CD4-positive, alpha-beta memory T cell (primary cell): Measurements from ENCODE around the gene LCN15. TPM values are rescaled to one million over a fixed set of nuclear protein-coding genes. Genes with fewer than 3 reads are reported as not detected.

Experiments
- CTCF ChIA-PET: fragments of 350-600 bp; sonication (Branson Sonifier 250); formaldehyde crosslinking; loops from one replicate; lab custom pipeline; 2021; ENCODE audit warnings: inconsistent platforms; ENCODE audit not compliant: partially characterized antibody; lab: Charles Lee
- POLR2A ChIA-PET: fragments of 350-600 bp; sonication (Branson Sonifier 250); formaldehyde crosslinking; loops from one replicate; lab custom pipeline; 2021; ENCODE audit not compliant: partially characterized antibody; lab: Charles Lee
- DNase-seq, 5 donors: peaks; one replicate each; pipeline versions ENCODE4 v3.0.0 to v3.0.0-alpha.2; 2020 to 2022; ENCODE audit warnings: mixed read lengths in 1 of 5
- H3K27ac ChIP-seq: one replicate; pipeline ENCODE4 v1.7.0; 2013; ENCODE audit warnings: low read depth, low read length
- H3K27me3 ChIP-seq: 2 replicates; pipeline ENCODE4 v1.7.0; 2013; ENCODE audit warnings: mild to moderate bottlenecking, low read length, moderate library complexity; ENCODE audit not compliant: insufficient read depth
- H3K36me3 ChIP-seq: 2 replicates; pipeline ENCODE4 v1.7.0; 2013; ENCODE audit warnings: mild to moderate bottlenecking, low read length, moderate library complexity; ENCODE audit not compliant: insufficient read depth
- H3K4me1 ChIP-seq: 2 replicates; pipeline ENCODE4 v1.7.0; 2013; ENCODE audit warnings: mild to moderate bottlenecking, low read length, moderate library complexity; ENCODE audit not compliant: insufficient read depth
- H3K4me3 ChIP-seq, 2 donors: one replicate each; pipeline ENCODE4 v1.7.0; 2013; ENCODE audit warnings: low read length in 2 of 2, mild to moderate bottlenecking in 1 of 2
- H3K9me3 ChIP-seq, 2 donors: one replicate each; pipeline ENCODE4 v1.7.0; 2013; ENCODE audit warnings: low read length in 2 of 2, control low read depth in 1 of 2; ENCODE audit not compliant: control insufficient read depth in 1 of 2
- H3K27ac Mint-ChIP-seq, 7 donors: one replicate each; pipeline ENCODE4 v1.8.0; 2020 to 2021; ENCODE audit warnings: mixed read lengths in 7 of 7, mild to moderate bottlenecking in 6 of 7, inconsistent platforms in 3 of 7, moderate library complexity in 3 of 7
- H3K27me3 Mint-ChIP-seq, 2 donors: one replicate each; pipeline ENCODE4 v1.8.0; 2020 to 2021; ENCODE audit warnings: mixed read lengths in 2 of 2
- H3K36me3 Mint-ChIP-seq, 2 donors: one replicate each; pipeline ENCODE4 v1.8.0; 2020 to 2021; ENCODE audit warnings: mixed read lengths in 2 of 2, inconsistent platforms in 1 of 2, mild to moderate bottlenecking in 1 of 2
- H3K4me1 Mint-ChIP-seq, 4 donors: one replicate each; pipeline ENCODE4 v1.8.0; 2020 to 2021; ENCODE audit warnings: mixed read lengths in 4 of 4, mild to moderate bottlenecking in 1 of 4
- H3K4me3 Mint-ChIP-seq, 8 donors: one replicate each; pipeline ENCODE4 v1.8.0; 2020 to 2021; ENCODE audit warnings: mixed read lengths in 8 of 8, mild to moderate bottlenecking in 7 of 8, moderate library complexity in 6 of 8, inconsistent platforms in 3 of 8
- H3K9me3 Mint-ChIP-seq, 8 donors: one replicate each; pipeline ENCODE4 v1.8.0; 2020 to 2021; ENCODE audit warnings: mixed read lengths in 8 of 8, mild to moderate bottlenecking in 5 of 8, inconsistent platforms in 3 of 8, moderate library complexity in 1 of 8
- intact Hi-C: fragments of 100-400 bp; cut with micrococcal nuclease; formaldehyde crosslinking; loops from one replicate; pipeline ENCODE4 v1.15.1; 2023
- polyA plus RNA-seq, 2 donors: library from polyadenylated mRNA; unstranded; fragments of 300-500 nt; fragmentation: Illumina TruSeq; gene quantifications; one replicate each; pipeline ENCODE4 v1.2.3, GENCODE V29; 2021
- total RNA-seq, 2 experiments: library from RNA; stranded (reverse); gene quantifications; one replicate each; pipeline ENCODE4 v1.2.3, GENCODE V29; 2021

LCN15 gene
- total and polyA plus RNA-seq, 4 experiments from 2014 or later, result not detected

GRCh38 chr9:136750526-136750925 is 13.8 kb downstream of the LCN15 start:
- no peak overlapping the region for H3K4me3 Mint-ChIP-seq
- DNase-seq, result no peak
- H3K36me3 ChIP-seq, result no peaks in the 10 kb centered on the region
- peaks cover 0 to 6% of the 10 kb centered on the region in 2 donors for H3K9me3 ChIP-seq
- H3K27me3 ChIP-seq, result no peaks in the 10 kb centered on the region
- CTCF ChIA-PET, result no interaction called here
- peaks cover 3 to 24% (median 18%) of the 10 kb centered on the region in 8 donors for H3K9me3 Mint-ChIP-seq
- no peak overlapping the region for H3K27ac Mint-ChIP-seq
- no peaks in the 10 kb centered on the region for H3K4me1 ChIP-seq
- POLR2A ChIA-PET, result no interaction called here
- H3K4me1 Mint-ChIP-seq, result no peaks in the 10 kb centered on the region
- H3K27ac ChIP-seq, result no peak overlapping the region
- no peak overlapping the region for H3K4me3 ChIP-seq
- peaks cover 0 to 4% of the 10 kb centered on the region in 2 donors for H3K36me3 Mint-ChIP-seq
- peaks cover 3 to 6% of the 10 kb centered on the region in 2 donors for H3K27me3 Mint-ChIP-seq
- intact Hi-C loops, result no loop called here

- H3K36me3 ChIP-seq, result no peaks in the 10 kb centered on the region
- ChIA-PET POLR2A (no interaction called here), CTCF (interaction anchor here (1.0 kb wide), 1 partner anchor 10 kb away, joined by 3 read pairs; the partner anchor contains the start of gene LCN8)
- H3K27ac ChIP-seq, result no peak overlapping the region
- H3K36me3 Mint-ChIP-seq, result peaks cover 0 to 4% of the 10 kb centered on the region in 2 donors
- no peak overlapping the region for H3K4me3 Mint-ChIP-seq
- intact Hi-C loops, result no loop called here
- H3K9me3 ChIP-seq, result peaks cover 0 to 6% of the 10 kb centered on the region in 2 donors
- no peaks in the 10 kb centered on the region for H3K4me1 ChIP-seq
- H3K27me3 ChIP-seq, result no peaks in the 10 kb centered on the region
- H3K4me3 ChIP-seq, result no peak overlapping the region
- peak in 1 of 5 donors; percentile 13 for DNase-seq
- H3K27ac Mint-ChIP-seq, result no peak overlapping the region
- no peaks in the 10 kb centered on the region for H3K4me1 Mint-ChIP-seq
- H3K27me3 Mint-ChIP-seq, result peaks cover 3 to 4% of the 10 kb centered on the region in 2 donors
- H3K9me3 Mint-ChIP-seq, result peaks cover 3 to 23% (median 17%) of the 10 kb centered on the region in 8 donors
Observed at GRCh38 chr9:136748666-136749611, 15.4 kb downstream of the LCN15 start.

- Mint-ChIP-seq H3K27ac (no peak within 1 kb of the TSS), H3K9me3 (peaks cover 3 to 23% (median 17%) of the 10 kb centered on the region in 8 donors), H3K4me3 (no peak within 1 kb of the TSS), H3K4me1 (no peaks in the 10 kb centered on the region), H3K36me3 (peaks cover 0 to 4% of the 10 kb centered on the region in 2 donors), H3K27me3 (peaks cover 3 to 4% of the 10 kb centered on the region in 2 donors)
- H3K36me3 ChIP-seq, result no peaks in the 10 kb centered on the region
- H3K4me1 ChIP-seq, result no peaks in the 10 kb centered on the region
- H3K27me3 ChIP-seq, result no peaks in the 10 kb centered on the region
- H3K27ac ChIP-seq, result no peak within 1 kb of the TSS
- peaks cover 0 to 6% of the 10 kb centered on the region in 2 donors for H3K9me3 ChIP-seq
- CTCF ChIA-PET, result no interaction called here
- POLR2A ChIA-PET, result no interaction called here
- peak in 1 of 5 donors; percentile 9 for DNase-seq
- H3K4me3 ChIP-seq, result no peak within 1 kb of the TSS
- intact Hi-C loops, result no loop called here
Observed at GRCh38 chr9:136748201-136748600, 16.1 kb downstream of the LCN15 start, which contains the start of gene LCN6. TSS of gene LCN6 (minus strand) at chr9:136748525. CDS start at chr9:136748483, 42 bp downstream.

GRCh38 chr9:136747161-136748060 is 16.9 kb downstream of the LCN15 start:
- H3K27me3 ChIP-seq, result no peaks in the 10 kb centered on the region
- H3K4me1 Mint-ChIP-seq, result no peaks in the 10 kb centered on the region
- H3K27ac Mint-ChIP-seq, result no peak overlapping the region
- CTCF ChIA-PET, result no interaction called here
- peaks cover 0 to 6% of the 10 kb centered on the region in 2 donors for H3K9me3 ChIP-seq
- peaks cover 0 to 2% of the 10 kb centered on the region in 2 donors for H3K36me3 Mint-ChIP-seq
- no peaks in the 10 kb centered on the region for H3K4me1 ChIP-seq
- intact Hi-C loops, result no loop called here
- no peak overlapping the region for H3K27ac ChIP-seq
- no peak overlapping the region for H3K4me3 ChIP-seq
- H3K36me3 ChIP-seq, result no peaks in the 10 kb centered on the region
- POLR2A ChIA-PET, result no interaction called here
- H3K9me3 Mint-ChIP-seq, result peaks cover 3 to 17% (median 13%) of the 10 kb centered on the region in 8 donors
- peak in 1 of 5 donors; percentile 36 for DNase-seq
- peaks cover 3% of the 10 kb centered on the region in 2 donors for H3K27me3 Mint-ChIP-seq
- no peak overlapping the region for H3K4me3 Mint-ChIP-seq

- H3K4me1 ChIP-seq, result peaks cover 6% of the 10 kb centered on the region
- ChIA-PET POLR2A (no interaction called here), CTCF (no interaction called here)
Observed at GRCh38 chr9:136746621-136747020, 17.7 kb downstream of the LCN15 start.

GRCh38 chr9:136746155-136746490 is 18.2 kb downstream of the LCN15 start:
- no peak for DNase-seq
- Histone ChIP-seq H3K27me3 (no peaks in the 10 kb centered on the region), H3K9me3 (no peaks in the 10 kb centered on the region), H3K27ac (no peak overlapping the region), H3K4me1 (peaks cover 11% of the 10 kb centered on the region), H3K36me3 (no peaks in the 10 kb centered on the region), H3K4me3 (no peak overlapping the region)
- intact Hi-C loops, result no loop called here
- Mint-ChIP-seq H3K4me1 (peaks cover 0 to 7% (median 0%) of the 10 kb centered on the region in 4 donors), H3K36me3 (no peaks in the 10 kb centered on the region), H3K9me3 (peaks cover 0 to 4% (median under 1%) of the 10 kb centered on the region in 8 donors), H3K27ac (no peak overlapping the region), H3K27me3 (peaks cover 0 to 3% of the 10 kb centered on the region in 2 donors), H3K4me3 (no peak overlapping the region)
- ChIA-PET CTCF (no interaction called here), POLR2A (no interaction called here)

More at GRCh38 chr9:136746621-136747020, 17.7 kb downstream of the LCN15 start:
- H3K36me3 ChIP-seq, result no peaks in the 10 kb centered on the region
- no peak overlapping the region for H3K27ac Mint-ChIP-seq
- no peak overlapping the region for H3K4me3 Mint-ChIP-seq
- DNase-seq, result peak in 1 of 5 donors; percentile 31
- H3K9me3 Mint-ChIP-seq, result peaks cover under 1 to 9% (median 5%) of the 10 kb centered on the region in 8 donors
- no peak overlapping the region for H3K27ac ChIP-seq
- no peaks in the 10 kb centered on the region for H3K9me3 ChIP-seq
- no peaks in the 10 kb centered on the region for H3K36me3 Mint-ChIP-seq
- H3K4me3 ChIP-seq, result no peak overlapping the region
- intact Hi-C loops, result no loop called here
- H3K27me3 ChIP-seq, result no peaks in the 10 kb centered on the region
- H3K27me3 Mint-ChIP-seq, result peaks cover under 1 to 3% of the 10 kb centered on the region in 2 donors
- H3K4me1 Mint-ChIP-seq, result peaks cover 0 to 3% (median 0%) of the 10 kb centered on the region in 4 donors
